K562 (cell line): ENCODE results near the gene IRX5. TPM values are rescaled to one million over a fixed set of nuclear protein-coding genes. Genes with fewer than 3 reads are reported as not detected.

Experiments
- CHD7 ChIP-seq: fragments of 200-600 bp; sonication (generic); IDR thresholded peaks from one replicate; pipeline ENCODE4 v1.6.1; 2012; ENCODE audit warnings: mild to moderate bottlenecking, low read depth, low read length, inconsistent platforms
- EGR1 ChIP-seq: fragments of 450-650 bp; conservative IDR thresholded peaks from 2 replicates; pipeline ENCODE4 v1.6.1; 2017; ENCODE audit warnings: mild to moderate bottlenecking
- ELF2 ChIP-seq: fragments of 250-450 bp; sonication (Bioruptor Pico); IDR thresholded peaks from 2 replicates; pipeline ENCODE4 v1.5.0; 2021; ENCODE audit warnings: mild to moderate bottlenecking
- FOXA3 ChIP-seq, 2 experiments: fragments of 450-650 bp in 1 of 2; sonication (generic) in 1 of 2; formaldehyde crosslinking; IDR thresholded peaks in 1 of 2; conservative IDR thresholded peaks in 1 of 2; 2 replicates each; pipeline versions ENCODE4 v1.4.0 to v1.8.0; 2020 to 2022; ENCODE audit warnings: mild to moderate bottlenecking in 2 of 2, missing genetic modification reagents in 1 of 2
- HNRNPH1 ChIP-seq: fragments of 200-400 bp; formaldehyde crosslinking; optimal IDR thresholded peaks from 2 replicates; pipeline ENCODE3; 2017; ENCODE audit warnings: low read depth, mild to moderate bottlenecking, low read length, moderate library complexity
- MEF2A ChIP-seq: IDR thresholded peaks from 2 replicates; pipeline ENCODE4 v1.6.1; 2011; ENCODE audit warnings: low read depth, mild to moderate bottlenecking, low read length, moderate library complexity; ENCODE audit not compliant: control insufficient read depth
- NR2C1 ChIP-seq, 2 experiments: fragments of 450-650 bp; IDR thresholded peaks; 2 replicates each; pipeline ENCODE4 v1.6.1; 2017; ENCODE audit warnings: mild to moderate bottlenecking in 2 of 2, antibody characterized with exemption in 1 of 2, inconsistent platforms in 1 of 2, missing compliant biosample characterization in 1 of 2, missing genetic modification characterization in 1 of 2
- OTX1 ChIP-seq: fragments of 450-650 bp; formaldehyde crosslinking; IDR thresholded peaks from 2 replicates; pipeline ENCODE4 v1.4.0; 2022; ENCODE audit warnings: mild to moderate bottlenecking
- RBM34 ChIP-seq: fragments of 200-400 bp; formaldehyde crosslinking; IDR thresholded peaks from 2 replicates; pipeline ENCODE4 v1.6.1; 2018; ENCODE audit warnings: low read length, borderline replicate concordance; ENCODE audit not compliant: insufficient read depth
- RCOR1 ChIP-seq, 2 experiments: IDR thresholded peaks; 2 replicates each; pipeline ENCODE4 v1.6.1; 2012; ENCODE audit warnings: low read depth in 2 of 2, low read length in 2 of 2, borderline replicate concordance in 1 of 2, improper control_type of control experiment in 1 of 2
- RFX1 ChIP-seq: fragments of 450-650 bp; IDR thresholded peaks from 2 replicates; pipeline ENCODE4 v1.6.1; 2016; ENCODE audit warnings: mild to moderate bottlenecking, moderate library complexity
- SLC30A9 ChIP-seq: fragments of 250-450 bp; sonication (Bioruptor Pico); IDR thresholded peaks from 2 replicates; pipeline ENCODE4 v1.8.0; 2022; ENCODE audit warnings: mild to moderate bottlenecking, moderate library complexity
- SOX6 ChIP-seq: fragments of 450-650 bp; IDR thresholded peaks from 2 replicates; pipeline ENCODE4 v1.6.1; 2014; ENCODE audit warnings: mild to moderate bottlenecking
- SPI1 ChIP-seq: IDR thresholded peaks from 2 replicates; pipeline ENCODE4 v1.6.1; 2011; ENCODE audit warnings: low read depth, low read length, control low read depth, borderline replicate concordance
- TAF7 ChIP-seq: fragments of 450-650 bp; IDR thresholded peaks from 2 replicates; pipeline ENCODE4 v1.6.1; 2016; ENCODE audit warnings: missing genetic modification characterization, missing compliant biosample characterization
- ZFP30 ChIP-seq: fragments of 250-450 bp; sonication (Bioruptor Pico); IDR thresholded peaks from 2 replicates; pipeline ENCODE4 v1.8.0; 2022; ENCODE audit warnings: moderate library complexity, mild to moderate bottlenecking, inconsistent platforms, borderline replicate concordance
- ZNF586 ChIP-seq: fragments of 450-650 bp; formaldehyde crosslinking; conservative IDR thresholded peaks from 2 replicates; pipeline ENCODE4 v1.4.0; 2020; ENCODE audit warnings: mild to moderate bottlenecking, moderate library complexity
- polyA plus RNA-seq, 8 experiments: library from polyadenylated mRNA; depleted of rRNA in 4 of 8; stranded (reverse) in 5 of 8; unstranded in 3 of 8; fragments of >200 nt; fragmentation: Nextera tagmentation in 2 of 8; fragmentation: Illumina TruSeq in 1 of 8; extraction: Ambion mirVana in 2 of 8; extraction: Trizol in 1 of 8; gene quantifications; 2 replicates each; pipeline versions ENCODE4 v1.2.1 to v1.2.3, GENCODE V29; 2011 to 2014; ENCODE audit warnings: inconsistent platforms in 1 of 8, missing spikeins in 1 of 8
- total RNA-seq, 7 experiments: library from RNA; depleted of rRNA in 6 of 7; stranded (reverse); fragments of >200 nt in 6 of 7; fragmentation: Illumina TruSeq in 2 of 7; extraction: Trizol in 2 of 7; gene quantifications; 2 replicates each; pipeline versions ENCODE4 v1.2.1 to v1.2.3, GENCODE V29; 2011 to 2021; ENCODE audit warnings: low replicate concordance in 1 of 7

The IRX5 gene
- total and polyA plus RNA-seq, 9 of the 15 experiments (the other 6 are each of a cell fraction or from before 2014, with no cell fraction given): 0.20 to 4.2 (median 0.94) TPM

- TF ChIP-seq SLC30A9 (CRISPR knock-in tag) (no peak), ZFP30 (no peak), CHD7 (no peak), NR2C1 (IDR thresholded peaks at IDR 0.05) (no peak), NR2C1 (tag; IDR thresholded peaks at IDR 0.05) (no peak), OTX1 (no peak), RBM34 (no peak), ELF2 (CRISPR knock-in tag) (no peak), ZNF586 (no peak), SOX6 (0 out of 2 replicates have a peak, but pooled peaks have one; percentile 24), TAF7 (no peak), MEF2A (no peak), FOXA3 (CRISPR knock-in tag; conservative IDR thresholded peaks at IDR 0.05 in 1 of 2, IDR thresholded peaks at IDR 0.05 in 1 of 2) (no peak), SPI1 (no peak), EGR1 (peak; percentile 61), RFX1 (no peak), HNRNPH1 (no peak), RCOR1 (IDR thresholded peaks at IDR 0.05; ENCODE audit: borderline replicate concordance in 1 of 2, low read depth in 2 of 2, low read length in 2 of 2) (peak in 1 of 2 experiments; percentile 40; a peak in 2 of 4 replicates)
Observed at GRCh38 chr16:54930005-54930868, at the start of gene IRX5 (continued).
